Osteoblast (primary cell): Measurements from ENCODE around the gene SHFL. TPM values are rescaled to one million over a fixed set of nuclear protein-coding genes. Genes with fewer than 3 reads are reported as not detected.

Experiments
- DNase-seq: peaks from one replicate; pipeline ENCODE4 v3.0.0; 2011; ENCODE audit warnings: low spot score, mixed read lengths; ENCODE audit not compliant: insufficient read length; ENCODE audit errors: missing footprints
- H2AFZ ChIP-seq: 2 replicates; pipeline ENCODE4 v1.6.0; 2011; ENCODE audit warnings: mild to moderate bottlenecking, low read length
- H3K27ac ChIP-seq: 2 replicates; pipeline ENCODE4 v1.5.1; 2011; ENCODE audit warnings: mild to moderate bottlenecking, low read depth, low read length, moderate library complexity
- H3K27me3 ChIP-seq: 2 replicates; pipeline ENCODE4 v1.6.0; 2012; ENCODE audit warnings: mild to moderate bottlenecking, control low read depth, inconsistent platforms, low read length, moderate library complexity; ENCODE audit not compliant: insufficient read depth
- H3K36me3 ChIP-seq: 2 replicates; pipeline ENCODE4 v1.5.1; 2011; ENCODE audit warnings: mild to moderate bottlenecking, low read length, control low read depth, moderate library complexity; ENCODE audit not compliant: insufficient read depth
- H3K4me1 ChIP-seq: 2 replicates; pipeline ENCODE4 v1.5.1; 2011; ENCODE audit warnings: mild to moderate bottlenecking, low read length, control low read depth, moderate library complexity; ENCODE audit not compliant: insufficient read depth
- H3K4me2 ChIP-seq: 2 replicates; pipeline ENCODE4 v1.6.0; 2011; ENCODE audit warnings: mild to moderate bottlenecking, low read length; ENCODE audit not compliant: insufficient read depth
- H3K4me3 ChIP-seq: fragments of 200-600 bp; sonication (generic); 3 replicates; pipeline ENCODE4 v1.5.1; 2012; ENCODE audit warnings: mild to moderate bottlenecking, low read length, inconsistent platforms; ENCODE audit not compliant: insufficient read depth
- H3K79me2 ChIP-seq: 2 replicates; pipeline ENCODE4 v1.6.0; 2012; ENCODE audit warnings: mild to moderate bottlenecking, low read length, control low read depth, inconsistent platforms; ENCODE audit not compliant: insufficient read depth
- H3K9me3 ChIP-seq: 2 replicates; pipeline ENCODE4 v1.5.1; 2011; ENCODE audit warnings: low read depth, low read length, control low read depth
- H4K20me1 ChIP-seq: 2 replicates; pipeline ENCODE4 v1.6.0; 2012; ENCODE audit warnings: mild to moderate bottlenecking, low read length, control low read depth; ENCODE audit not compliant: insufficient read depth
- total RNA-seq: library from RNA; depleted of rRNA; stranded (reverse); fragments of >200 nt; gene quantifications from 2 replicates; pipeline ENCODE4 v1.2.3, GENCODE V29; 2012
- TF ChIP-seq, protein P1 (sequence below): IDR thresholded peaks from 2 replicates; pipeline ENCODE4 v1.5.1; 2011; ENCODE audit warnings: mild to moderate bottlenecking, low read depth, low read length, moderate library complexity; ENCODE audit errors: extremely low read depth

The SHFL gene
- total RNA-seq, 1 donor: 22.4 TPM

DNA sequence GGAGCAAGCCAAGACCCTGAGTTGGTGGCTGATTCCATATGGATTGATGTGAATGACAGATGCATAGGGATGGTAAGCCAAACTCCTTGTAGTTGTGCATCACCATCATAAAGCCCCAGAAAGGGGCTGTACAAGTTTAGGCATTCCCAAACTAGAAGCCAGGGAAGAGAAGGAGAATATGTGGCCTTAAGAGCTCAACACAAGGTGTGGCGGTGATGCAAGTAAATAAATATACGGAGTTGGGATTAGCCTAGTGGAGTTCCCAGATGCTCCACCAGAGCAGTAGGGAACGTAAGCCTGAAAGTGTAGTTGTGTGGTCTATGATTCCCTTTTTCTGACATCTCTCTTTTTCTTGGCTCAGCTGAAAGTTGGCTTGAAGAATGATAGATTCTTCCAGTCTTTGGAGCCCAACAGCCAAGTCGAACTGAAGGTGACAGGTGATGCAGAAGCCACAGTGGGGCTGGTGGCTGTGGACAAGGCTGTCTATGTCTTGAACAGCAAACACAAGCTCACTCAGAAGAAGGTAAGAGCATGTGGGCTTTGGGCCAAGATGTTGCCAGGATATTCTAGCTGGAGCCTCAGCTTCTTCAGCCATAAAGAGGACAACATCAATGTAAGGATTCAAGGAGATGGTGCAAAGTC is 42.7 kb upstream of the SHFL start:
- no peak overlapping the region for H3K4me2 ChIP-seq
- H4K20me1 ChIP-seq: no peaks in the 10 kb centered on the region
- peaks cover 21% of the 10 kb centered on the region for H3K9me3 ChIP-seq
- no peaks in the 10 kb centered on the region for H3K4me1 ChIP-seq
- TF ChIP-seq, protein P1, sequence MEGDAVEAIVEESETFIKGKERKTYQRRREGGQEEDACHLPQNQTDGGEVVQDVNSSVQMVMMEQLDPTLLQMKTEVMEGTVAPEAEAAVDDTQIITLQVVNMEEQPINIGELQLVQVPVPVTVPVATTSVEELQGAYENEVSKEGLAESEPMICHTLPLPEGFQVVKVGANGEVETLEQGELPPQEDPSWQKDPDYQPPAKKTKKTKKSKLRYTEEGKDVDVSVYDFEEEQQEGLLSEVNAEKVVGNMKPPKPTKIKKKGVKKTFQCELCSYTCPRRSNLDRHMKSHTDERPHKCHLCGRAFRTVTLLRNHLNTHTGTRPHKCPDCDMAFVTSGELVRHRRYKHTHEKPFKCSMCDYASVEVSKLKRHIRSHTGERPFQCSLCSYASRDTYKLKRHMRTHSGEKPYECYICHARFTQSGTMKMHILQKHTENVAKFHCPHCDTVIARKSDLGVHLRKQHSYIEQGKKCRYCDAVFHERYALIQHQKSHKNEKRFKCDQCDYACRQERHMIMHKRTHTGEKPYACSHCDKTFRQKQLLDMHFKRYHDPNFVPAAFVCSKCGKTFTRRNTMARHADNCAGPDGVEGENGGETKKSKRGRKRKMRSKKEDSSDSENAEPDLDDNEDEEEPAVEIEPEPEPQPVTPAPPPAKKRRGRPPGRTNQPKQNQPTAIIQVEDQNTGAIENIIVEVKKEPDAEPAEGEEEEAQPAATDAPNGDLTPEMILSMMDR: no peak
- H3K36me3 ChIP-seq: no peaks in the 10 kb centered on the region
- H3K27me3 ChIP-seq: no peaks in the 10 kb centered on the region
- no peak overlapping the region for H2AFZ ChIP-seq
- no peak overlapping the region for H3K27ac ChIP-seq
- DNase-seq: no peak
- H3K79me2 ChIP-seq: no peaks in the 10 kb centered on the region
- H3K4me3 ChIP-seq: no peak overlapping the region

- Histone ChIP-seq H3K36me3 (no peaks in the 10 kb centered on the region), H2AFZ (no peak overlapping the region), H4K20me1 (no peaks in the 10 kb centered on the region), H3K79me2 (no peaks in the 10 kb centered on the region), H3K4me1 (no peaks in the 10 kb centered on the region), H3K4me2 (no peak overlapping the region), H3K4me3 (no peak overlapping the region), H3K27ac (no peak overlapping the region), H3K9me3 (peaks cover 21% of the 10 kb centered on the region), H3K27me3 (no peaks in the 10 kb centered on the region)
- no peak for DNase-seq
- TF ChIP-seq, protein P1: no peak
These were observed 41.7 kb upstream of the SHFL start for GRCh38 chr19:10044390-10044789.

GRCh38 chr19:10045371-10045770 is 40.7 kb upstream of the SHFL start:
- H2AFZ ChIP-seq: no peak overlapping the region

GRCh38 chr19:10049626-10050025 is 36.5 kb upstream of the SHFL start:
- Histone ChIP-seq H4K20me1 (no peaks in the 10 kb centered on the region), H2AFZ (no peak overlapping the region), H3K4me2 (no peak overlapping the region), H3K36me3 (no peaks in the 10 kb centered on the region), H3K9me3 (peaks cover 3% of the 10 kb centered on the region), H3K27me3 (no peaks in the 10 kb centered on the region), H3K79me2 (no peaks in the 10 kb centered on the region), H3K4me1 (no peaks in the 10 kb centered on the region), H3K4me3 (no peak overlapping the region), H3K27ac (no peak overlapping the region)
- TF ChIP-seq, protein P1: no peak
- DNase-seq: no peak

More at GRCh38 chr19:10045371-10045770, 40.7 kb upstream of the SHFL start:
- Histone ChIP-seq H3K36me3 (no peaks in the 10 kb centered on the region), H3K9me3 (peaks cover 21% of the 10 kb centered on the region), H3K4me3 (no peak overlapping the region), H3K79me2 (no peaks in the 10 kb centered on the region), H3K27ac (no peak overlapping the region), H3K4me2 (no peak overlapping the region), H3K27me3 (no peaks in the 10 kb centered on the region), H3K4me1 (no peaks in the 10 kb centered on the region), H4K20me1 (no peaks in the 10 kb centered on the region)
- no peak for DNase-seq
- TF ChIP-seq, protein P1: no peak
